ENCODE results near the gene MAN1C1. TPM values are rescaled to one million over a fixed set of nuclear protein-coding genes. Genes with fewer than 3 reads are reported as not detected.
"Not testable (repeated sequence)": the region's sequence is repeated elsewhere in the genome, so short reads cannot be mapped to it uniquely, and the experiment has no call there.

The MAN1C1 gene
- total and polyA plus RNA-seq, 8 donors: 4.3 to 33.9 (median 6.1) TPM

GRCh38 chr1:25697435-25698217 is 81.0 kb downstream of the MAN1C1 start:
- Histone ChIP-seq H3K27me3 (no peaks in the 10 kb centered on the region), H3K36me3 (no peaks in the 10 kb centered on the region), H3K4me1 (peaks cover 9 to 92% (median 64%) of the 10 kb centered on the region in 4 donors), H3K27ac (peak overlapping the region in 4 of 5 donors; percentile 81 to 90 (median 88)), H3K4me3 (no peak overlapping the region), H3K9me3 (no peaks in the 10 kb centered on the region)
- intact Hi-C loops (cut with DNase I; ENCODE audit: low total_unique reads): no loop called here
- no peak for TF ChIP-seq EP300 (IDR thresholded peaks at IDR 0.05)
- TF ChIP-seq, protein P1, sequence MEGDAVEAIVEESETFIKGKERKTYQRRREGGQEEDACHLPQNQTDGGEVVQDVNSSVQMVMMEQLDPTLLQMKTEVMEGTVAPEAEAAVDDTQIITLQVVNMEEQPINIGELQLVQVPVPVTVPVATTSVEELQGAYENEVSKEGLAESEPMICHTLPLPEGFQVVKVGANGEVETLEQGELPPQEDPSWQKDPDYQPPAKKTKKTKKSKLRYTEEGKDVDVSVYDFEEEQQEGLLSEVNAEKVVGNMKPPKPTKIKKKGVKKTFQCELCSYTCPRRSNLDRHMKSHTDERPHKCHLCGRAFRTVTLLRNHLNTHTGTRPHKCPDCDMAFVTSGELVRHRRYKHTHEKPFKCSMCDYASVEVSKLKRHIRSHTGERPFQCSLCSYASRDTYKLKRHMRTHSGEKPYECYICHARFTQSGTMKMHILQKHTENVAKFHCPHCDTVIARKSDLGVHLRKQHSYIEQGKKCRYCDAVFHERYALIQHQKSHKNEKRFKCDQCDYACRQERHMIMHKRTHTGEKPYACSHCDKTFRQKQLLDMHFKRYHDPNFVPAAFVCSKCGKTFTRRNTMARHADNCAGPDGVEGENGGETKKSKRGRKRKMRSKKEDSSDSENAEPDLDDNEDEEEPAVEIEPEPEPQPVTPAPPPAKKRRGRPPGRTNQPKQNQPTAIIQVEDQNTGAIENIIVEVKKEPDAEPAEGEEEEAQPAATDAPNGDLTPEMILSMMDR (IDR thresholded peaks at IDR 0.05): no peak
- no peak for TF ChIP-seq POLR2AphosphoS5 (IDR thresholded peaks at IDR 0.05)
- no peak for TF ChIP-seq POLR2A (IDR thresholded peaks at IDR 0.05)
- WGBS, 5 donors: 57 to 70% (median 61%) methylated on average over 10 of the region's 10 CpGs
- peak in 1 of 2 donors; percentile 27 for DNase-seq

GRCh38 chr1:25698252-25698651 is 81.7 kb downstream of the MAN1C1 start:
- H3K4me1 ChIP-seq: peaks cover 9 to 98% (median 65%) of the 10 kb centered on the region in 4 donors
- peak overlapping the region in 3 of 5 donors; percentile 86 to 90 (median 90) for H3K27ac ChIP-seq

GRCh38 chr1:25699059-25699458 is 82.5 kb downstream of the MAN1C1 start:
- H3K27ac ChIP-seq: peak overlapping the region; percentile 40 to 90 (median 79)
- intact Hi-C loops (cut with DNase I; ENCODE audit: low total_unique reads); H3K27me3 ChIP-seq; H3K4me3 ChIP-seq; DNase-seq; H3K36me3 ChIP-seq; H3K9me3 ChIP-seq: not testable (repeated sequence)
- WGBS, 5 donors: 94 to 97% (median 95%) methylated on average over 8 of the region's 8 CpGs
- peaks cover 9 to 98% (median 64%) of the 10 kb centered on the region in 4 donors for H3K4me1 ChIP-seq

More at GRCh38 chr1:25698252-25698651, 81.7 kb downstream of the MAN1C1 start:
- WGBS, 5 donors: 81 to 93% (median 88%) methylated on average over 10 of the region's 10 CpGs
- Histone ChIP-seq H3K4me3 (no peak overlapping the region), H3K36me3 (no peaks in the 10 kb centered on the region), H3K9me3 (no peaks in the 10 kb centered on the region), H3K27me3 (no peaks in the 10 kb centered on the region)
- intact Hi-C loops (cut with DNase I; ENCODE audit: low total_unique reads): no loop called here
- no peak for TF ChIP-seq POLR2AphosphoS5 (IDR thresholded peaks at IDR 0.05)
- no peak for TF ChIP-seq EP300 (IDR thresholded peaks at IDR 0.05)
- TF ChIP-seq, protein P1 (IDR thresholded peaks at IDR 0.05): no peak
- no peak for TF ChIP-seq POLR2A (IDR thresholded peaks at IDR 0.05)
- DNase-seq: no peak

DNA sequence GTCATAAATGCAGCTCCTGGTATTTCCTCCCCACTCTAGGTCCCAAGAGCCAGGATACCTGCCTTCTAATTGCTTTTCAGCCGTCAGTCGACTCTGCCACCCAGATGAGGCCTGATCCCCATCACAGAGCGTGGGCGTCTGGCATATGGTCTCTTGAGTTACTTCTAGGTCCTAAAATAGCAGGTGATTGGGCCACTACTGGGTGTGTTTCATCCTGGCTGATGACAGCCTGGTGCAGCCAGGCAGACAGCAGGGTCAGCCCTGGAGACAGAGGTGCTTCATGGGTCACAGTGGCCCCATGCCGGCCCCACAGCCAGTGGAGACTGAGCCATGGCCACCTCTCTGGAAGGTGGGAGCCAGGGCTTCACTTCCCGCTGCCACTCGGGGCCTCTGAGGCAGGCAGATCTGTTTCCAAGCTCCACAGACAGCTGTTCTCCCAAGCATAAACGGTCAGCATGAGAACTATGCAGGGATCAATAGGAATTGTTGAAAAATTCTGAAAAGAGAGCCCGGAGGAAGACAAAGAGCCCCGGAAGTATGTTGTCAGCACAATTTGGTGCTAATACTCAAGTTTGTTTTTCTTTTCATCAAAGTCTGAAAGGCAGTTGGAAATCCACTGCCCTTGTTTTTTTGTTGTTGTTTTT is 83.0 kb downstream of the MAN1C1 start:
- intact Hi-C loops (cut with DNase I; ENCODE audit: low total_unique reads): no loop called here
- H3K27ac ChIP-seq: peak overlapping the region; percentile 40 to 90 (median 79)
- H3K27me3 ChIP-seq: no peaks in the 10 kb centered on the region
- H3K4me3 ChIP-seq: no peak overlapping the region
- peaks cover 9 to 98% (median 66%) of the 10 kb centered on the region in 4 donors for H3K4me1 ChIP-seq
- H3K9me3 ChIP-seq: no peaks in the 10 kb centered on the region
- DNase-seq: peak in 1 of 2 donors; percentile 27
- H3K36me3 ChIP-seq: no peaks in the 10 kb centered on the region
- WGBS, 5 donors: 53 to 73% (median 67%) methylated on average over 9 to 10 of the region's 10 CpGs
- TF ChIP-seq POLR2AphosphoS5 (IDR thresholded peaks at IDR 0.05): peak in 1 of 3 donors; percentile 33
- TF ChIP-seq, protein P1 (IDR thresholded peaks at IDR 0.05): no peak
